ENCODE measurements around the gene FAU.

DNA sequence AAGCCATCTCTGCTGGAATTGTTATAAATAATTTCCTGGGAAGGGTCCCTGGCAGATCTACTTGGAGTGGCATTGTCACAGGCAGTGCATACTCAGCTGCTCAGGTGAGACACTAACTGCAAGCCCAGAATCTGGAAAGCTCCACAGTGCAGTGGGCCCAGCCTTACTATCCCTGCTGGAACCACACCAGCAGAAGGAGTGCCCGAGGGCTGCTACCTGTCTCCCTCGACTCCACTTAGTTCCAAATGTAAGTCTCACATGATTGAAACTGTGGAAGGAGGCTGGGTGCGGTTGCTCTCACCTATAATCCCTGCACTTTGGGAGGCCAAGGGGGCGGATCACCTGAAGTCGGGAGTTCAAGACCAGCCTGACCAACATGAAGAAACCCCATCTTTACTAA lies 26.7 kb upstream of the FAU start:
- TF ChIP-seq POLR2AphosphoS5 (IDR thresholded peaks at IDR 0.05; ENCODE audit: low read depth, low read length) (no peak), CTCF (IDR thresholded peaks at IDR 0.05) (no peak), REST (IDR thresholded peaks at IDR 0.05; ENCODE audit: insufficient read depth in 1 of 2, low read depth in 2 of 2, low read length in 1 of 2) (no peak)

Measured in Panc1 (cell line).